Adrenal gland (tissue), 5 donors: ENCODE measurements around the gene TNC.

Experiments
- POLR2A ChIP-seq, 2 donors: fragments of 450-650 bp; IDR thresholded peaks; one replicate each; pipeline ENCODE4 v1.6.1; 2017; ENCODE audit warnings: antibody characterized with exemption in 2 of 2, mild to moderate bottlenecking in 2 of 2, moderate library complexity in 1 of 2
- TF ChIP-seq, protein P1 (sequence below), 6 experiments: fragments of 450-650 bp in 4 of 6; fragments of 200-600 bp in 2 of 6; sonication (generic) in 1 of 6; IDR thresholded peaks; 1 replicate in 5 of 6; 2 replicates in 1 of 6; pipeline versions ENCODE4 v1.5.1 to v1.8.0; 2016 to 2021; ENCODE audit warnings: antibody characterized with exemption in 6 of 6, mild to moderate bottlenecking in 2 of 6, moderate library complexity in 1 of 6
- donor health status: DM: no; HTN: no; CAD: no.

DNA sequence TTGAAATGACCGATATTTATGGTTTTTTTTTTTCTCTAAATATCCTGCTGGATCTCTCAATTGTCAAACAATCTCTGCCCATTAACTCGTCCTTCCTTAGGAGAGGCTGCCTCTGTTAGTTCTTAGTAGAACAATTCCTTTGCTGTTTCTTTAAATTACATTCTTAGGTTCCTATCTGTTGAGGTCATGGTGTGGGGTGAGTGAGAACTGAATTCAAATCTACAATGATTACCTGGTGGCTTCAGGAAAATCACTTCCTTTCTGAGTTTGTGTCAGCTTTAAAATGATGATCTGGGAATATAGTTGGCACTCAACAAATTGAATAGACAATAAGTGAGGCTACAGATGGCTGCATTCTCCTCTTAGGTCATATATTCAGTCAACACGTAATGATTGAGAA is 105.5 kb downstream of the TNC start:
- TF ChIP-seq, protein P1, sequence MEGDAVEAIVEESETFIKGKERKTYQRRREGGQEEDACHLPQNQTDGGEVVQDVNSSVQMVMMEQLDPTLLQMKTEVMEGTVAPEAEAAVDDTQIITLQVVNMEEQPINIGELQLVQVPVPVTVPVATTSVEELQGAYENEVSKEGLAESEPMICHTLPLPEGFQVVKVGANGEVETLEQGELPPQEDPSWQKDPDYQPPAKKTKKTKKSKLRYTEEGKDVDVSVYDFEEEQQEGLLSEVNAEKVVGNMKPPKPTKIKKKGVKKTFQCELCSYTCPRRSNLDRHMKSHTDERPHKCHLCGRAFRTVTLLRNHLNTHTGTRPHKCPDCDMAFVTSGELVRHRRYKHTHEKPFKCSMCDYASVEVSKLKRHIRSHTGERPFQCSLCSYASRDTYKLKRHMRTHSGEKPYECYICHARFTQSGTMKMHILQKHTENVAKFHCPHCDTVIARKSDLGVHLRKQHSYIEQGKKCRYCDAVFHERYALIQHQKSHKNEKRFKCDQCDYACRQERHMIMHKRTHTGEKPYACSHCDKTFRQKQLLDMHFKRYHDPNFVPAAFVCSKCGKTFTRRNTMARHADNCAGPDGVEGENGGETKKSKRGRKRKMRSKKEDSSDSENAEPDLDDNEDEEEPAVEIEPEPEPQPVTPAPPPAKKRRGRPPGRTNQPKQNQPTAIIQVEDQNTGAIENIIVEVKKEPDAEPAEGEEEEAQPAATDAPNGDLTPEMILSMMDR (IDR thresholded peaks at IDR 0.05), result no peak
- TF ChIP-seq POLR2A (IDR thresholded peaks at IDR 0.05), result no peak
